CD4-positive, alpha-beta T cell treated with Interleukin-2 at 100 ng/mL for 4 hours (primary cell): ENCODE data around the gene FAM13A.
"Not testable (repeated sequence)": the region's sequence is repeated elsewhere in the genome, so short reads cannot be mapped to it uniquely, and the experiment has no call there.

ENCODE experiments used
- DNase-seq: peaks from one replicate; pipeline ENCODE4 v3.0.0-alpha.2; 2020; ENCODE audit warnings: low spot score

FAM13A gene

DNA sequence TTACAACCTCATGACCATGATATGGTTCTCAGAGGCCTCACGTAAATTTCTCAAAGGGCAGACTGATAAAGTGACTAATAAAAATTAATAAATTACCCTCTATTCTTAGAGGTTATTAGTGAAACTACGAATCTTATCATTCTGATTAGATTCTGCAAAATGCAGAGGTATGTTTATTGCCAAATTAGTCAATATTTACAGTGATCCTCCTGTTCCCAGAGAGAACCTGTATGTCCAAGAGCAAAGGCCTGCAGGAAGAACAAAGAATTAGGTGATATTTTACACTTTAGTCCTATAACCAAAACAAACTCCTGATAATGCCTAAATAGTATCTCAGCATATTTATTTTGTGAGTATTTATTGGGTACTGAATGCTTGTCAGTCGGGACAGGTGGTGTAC, 58.1 kb downstream of the FAM13A start:
- DNase-seq: no peak

DNA sequence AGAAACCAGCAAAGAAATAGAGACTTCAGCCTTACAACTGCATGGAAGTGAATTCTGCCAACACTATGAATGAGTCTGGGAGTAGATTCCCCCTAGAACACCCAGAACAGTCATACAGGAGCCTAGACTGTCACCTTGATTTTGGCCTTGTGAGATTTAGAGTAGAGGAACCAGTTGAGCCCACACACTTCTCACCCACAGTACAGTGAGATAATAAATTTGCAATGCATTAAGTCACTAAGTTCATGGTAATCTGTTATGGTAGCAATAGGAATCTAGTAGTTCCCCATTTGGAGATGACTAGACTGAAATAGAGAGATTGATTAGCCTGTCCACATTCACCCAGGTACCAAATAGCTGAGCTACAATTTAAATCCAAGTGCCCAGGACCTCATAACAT, 59.0 kb downstream of the FAM13A start:
- DNase-seq: no peak

DNA sequence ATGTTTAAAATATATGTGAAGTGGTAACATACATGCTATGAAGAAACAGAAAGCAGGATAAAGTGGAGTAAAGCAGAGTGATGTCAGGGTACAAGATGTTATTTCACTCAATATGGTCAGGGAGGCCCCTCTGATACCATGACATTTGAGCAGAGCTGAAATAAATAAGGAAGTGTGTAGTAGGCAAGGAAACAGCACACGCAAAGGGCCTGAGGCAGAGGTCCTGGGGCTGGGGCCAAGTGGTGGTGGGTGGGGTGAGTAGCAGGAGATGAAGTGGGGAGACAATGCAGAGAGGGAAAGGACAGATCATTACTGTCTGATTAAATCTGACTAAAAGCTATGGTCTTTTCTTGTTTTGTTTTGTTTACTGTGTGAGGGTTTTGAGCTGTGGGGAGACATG, 61.1 kb downstream of the FAM13A start:
- no peak for DNase-seq

DNA sequence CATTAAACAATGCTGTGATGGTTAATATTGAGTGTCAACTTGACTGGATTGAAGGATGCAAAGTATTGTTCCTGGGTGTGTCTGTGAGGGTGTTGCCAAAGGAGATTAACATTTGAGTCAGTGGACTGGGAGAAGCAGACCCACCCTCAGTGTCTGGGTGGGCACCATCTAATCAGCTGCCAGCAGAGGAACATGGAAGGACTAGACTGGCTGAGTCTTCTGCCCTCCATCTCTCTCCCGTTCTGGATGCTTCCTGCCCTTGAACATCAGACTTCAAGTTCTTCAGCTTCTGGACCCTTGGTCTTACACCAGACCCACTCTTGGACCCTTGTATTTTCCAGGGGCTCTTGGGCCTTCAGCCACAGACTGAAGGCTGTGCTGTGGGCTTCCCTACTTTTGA, 61.7 kb downstream of the FAM13A start:
- not testable (repeated sequence) for DNase-seq

DNA sequence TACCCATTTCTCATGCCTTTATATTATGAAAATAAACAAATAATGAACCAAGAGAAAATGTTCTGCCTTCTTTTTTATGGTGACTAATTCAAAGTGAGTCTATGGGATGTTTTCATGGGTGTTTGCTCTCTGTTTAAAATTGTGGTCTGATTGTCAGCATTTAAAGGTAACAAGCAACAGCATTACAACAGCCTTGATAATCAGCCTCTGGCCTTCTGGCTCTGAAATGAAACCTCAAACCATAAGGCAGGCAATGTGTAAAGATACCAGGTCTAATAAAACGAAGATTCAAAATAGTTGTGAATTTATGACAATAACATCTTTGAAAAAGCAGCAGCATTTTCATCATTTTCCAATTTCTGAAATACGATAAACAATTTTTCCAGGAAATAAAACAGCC, 63.7 kb downstream of the FAM13A start:
- DNase-seq: no peak

DNA sequence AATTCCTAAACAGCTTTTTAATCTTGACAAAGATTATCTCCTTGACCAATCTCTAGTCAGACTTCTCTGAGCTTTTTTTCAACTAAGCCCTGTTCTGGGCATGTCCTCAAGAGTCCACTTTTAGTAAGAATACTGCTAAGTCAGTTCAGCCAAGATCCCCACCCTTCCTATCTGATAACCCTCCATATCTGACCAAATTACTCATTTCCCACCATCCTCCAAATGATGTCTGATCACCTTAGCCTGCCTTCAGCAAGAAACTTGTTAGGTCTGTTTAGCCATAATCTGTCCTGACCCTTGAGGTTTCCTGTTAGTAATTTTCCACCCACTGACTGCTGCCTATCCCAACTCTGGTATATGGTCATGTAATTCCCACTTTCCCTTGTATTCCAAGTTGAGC, 65.2 kb downstream of the FAM13A start:
- no peak for DNase-seq

DNA sequence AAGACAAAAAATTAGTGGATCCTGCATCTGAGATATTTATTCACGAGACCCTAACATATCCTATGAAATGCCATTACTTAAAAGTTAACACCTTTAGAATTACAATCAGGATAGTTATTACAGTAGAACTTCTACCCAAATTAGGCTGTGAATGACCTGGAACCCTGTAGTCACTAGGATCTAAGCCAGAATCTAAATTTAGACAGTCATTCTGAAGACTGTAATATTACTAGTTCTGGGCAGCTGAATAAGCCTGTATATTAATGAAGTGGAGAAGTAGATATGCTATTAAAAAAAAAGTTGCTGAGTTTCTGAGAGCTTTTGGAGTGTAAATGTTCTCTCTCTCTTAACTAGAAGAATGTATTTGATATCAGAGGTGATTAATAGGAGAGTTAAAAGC, 67.0 kb downstream of the FAM13A start:
- DNase-seq: no peak

DNA sequence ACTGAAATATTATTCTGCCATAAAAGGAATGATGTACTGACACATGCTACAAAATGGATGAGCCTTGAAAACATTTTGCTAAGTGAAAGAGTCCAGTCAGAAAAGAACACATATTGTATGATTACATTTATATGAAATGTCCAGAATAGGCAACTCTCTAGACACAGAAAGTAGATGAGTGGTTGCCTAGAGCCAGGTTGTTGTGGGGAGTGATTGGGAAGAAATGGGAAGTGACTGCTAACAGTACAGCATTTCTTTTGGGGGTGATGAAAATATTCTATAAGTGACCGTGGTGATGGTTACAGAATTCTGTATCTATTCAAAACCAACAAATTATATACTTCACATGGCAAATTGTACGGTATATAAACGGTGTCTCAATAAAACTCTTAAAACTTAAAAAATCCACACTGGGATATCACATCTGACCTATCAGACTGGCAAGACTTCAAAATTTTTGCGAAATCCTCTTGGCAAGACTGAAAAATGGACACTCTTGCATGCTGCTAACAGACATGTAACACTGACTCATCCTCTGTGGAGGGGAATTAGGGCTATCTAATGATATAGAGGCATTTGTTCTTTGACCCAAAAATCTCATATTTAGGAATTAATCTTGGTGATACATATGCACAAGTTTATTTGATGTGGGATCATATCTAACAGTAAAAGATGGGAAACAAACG, 71.8 kb downstream of the FAM13A start:
- no peak for DNase-seq

DNA sequence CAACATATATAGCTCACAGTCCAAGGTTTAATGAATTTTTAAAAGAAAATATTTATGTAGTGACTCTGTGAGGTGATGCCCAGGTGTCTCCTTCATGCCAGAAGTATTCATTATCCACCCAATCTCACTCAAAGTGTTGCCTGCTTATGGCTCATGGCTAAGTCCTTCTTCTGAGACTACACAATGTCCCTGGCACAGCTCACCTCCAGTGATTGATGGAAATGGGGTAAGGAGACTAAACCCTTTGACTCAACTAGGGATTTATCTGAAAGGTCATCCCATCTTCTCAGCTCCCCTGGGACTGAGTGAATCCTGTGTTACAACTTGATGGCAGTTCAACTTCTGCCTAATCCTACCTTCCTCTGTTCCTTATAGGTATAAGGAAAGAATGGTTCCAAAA, 74.2 kb downstream of the FAM13A start:
- DNase-seq: no peak

DNA sequence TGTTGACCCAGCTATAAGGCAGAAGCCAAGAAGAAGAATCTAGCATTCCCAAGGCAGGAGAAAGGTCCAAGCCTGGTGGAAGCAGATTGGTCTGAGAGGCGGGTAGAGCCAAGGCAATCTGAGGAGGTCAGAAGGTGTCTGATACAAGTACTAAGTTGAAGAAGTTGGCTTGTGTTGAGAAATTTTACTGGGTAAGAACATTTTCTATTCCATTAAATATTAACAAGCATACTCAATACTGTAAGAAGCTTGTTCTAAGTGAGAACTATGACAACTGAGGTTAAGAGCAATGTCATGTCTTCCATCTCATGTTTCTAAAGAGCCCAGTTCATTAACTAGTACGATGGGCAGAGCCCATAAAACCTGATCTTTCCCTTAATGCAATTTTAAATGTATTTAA, 75.0 kb downstream of the FAM13A start:
- DNase-seq: no peak

DNA sequence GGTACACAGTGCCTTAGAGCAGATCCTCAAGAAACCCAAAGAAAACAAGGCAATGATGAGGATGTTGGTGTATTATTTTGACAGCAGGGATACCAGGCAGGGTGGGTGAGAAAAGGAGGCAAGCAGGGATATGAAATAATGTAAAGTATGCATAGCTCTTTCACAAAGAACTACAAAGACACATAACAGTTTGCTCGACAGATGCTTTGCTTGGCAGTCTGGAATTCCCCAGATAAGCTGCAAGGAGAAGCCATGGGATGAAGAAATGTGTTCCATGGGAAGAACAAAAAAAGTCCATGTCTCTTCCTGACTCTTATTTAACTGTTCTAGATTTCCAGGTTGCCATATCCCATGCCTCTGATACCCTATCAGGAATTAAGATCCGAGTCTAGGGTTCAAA, 75.4 kb downstream of the FAM13A start:
- DNase-seq: no peak

DNA sequence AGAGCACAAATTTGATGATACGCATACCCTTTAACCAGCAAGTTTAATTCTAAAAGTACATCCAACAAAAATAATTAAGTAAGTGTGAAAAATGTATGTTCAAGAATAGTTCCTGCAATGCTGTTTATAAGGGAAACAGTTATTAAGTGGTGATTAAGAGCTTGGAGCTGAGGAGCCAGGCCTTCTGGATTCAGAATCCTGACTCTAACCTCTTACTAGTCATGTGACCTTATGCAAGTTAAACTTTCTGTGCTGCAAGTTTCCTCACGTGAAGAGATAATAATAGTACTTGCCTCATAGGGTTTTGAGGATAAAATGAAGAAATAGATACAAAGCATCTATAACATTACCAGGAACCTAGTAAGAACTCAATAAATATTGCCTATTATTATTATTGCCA, 77.7 kb downstream of the FAM13A start:
- no peak for DNase-seq

DNA sequence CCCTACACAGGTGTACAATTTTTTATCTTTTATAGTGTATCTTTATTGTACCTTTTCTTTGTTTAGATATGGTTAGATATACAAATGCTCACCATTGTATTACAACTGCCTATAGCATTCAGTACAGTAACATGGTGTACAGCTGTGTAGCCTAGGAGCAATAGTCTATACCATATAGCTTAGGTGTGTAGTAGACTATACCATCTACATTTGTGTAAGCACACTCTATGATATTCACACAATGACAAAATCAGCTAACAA, 80.3 kb downstream of the FAM13A start:
- DNase-seq: no peak

DNA sequence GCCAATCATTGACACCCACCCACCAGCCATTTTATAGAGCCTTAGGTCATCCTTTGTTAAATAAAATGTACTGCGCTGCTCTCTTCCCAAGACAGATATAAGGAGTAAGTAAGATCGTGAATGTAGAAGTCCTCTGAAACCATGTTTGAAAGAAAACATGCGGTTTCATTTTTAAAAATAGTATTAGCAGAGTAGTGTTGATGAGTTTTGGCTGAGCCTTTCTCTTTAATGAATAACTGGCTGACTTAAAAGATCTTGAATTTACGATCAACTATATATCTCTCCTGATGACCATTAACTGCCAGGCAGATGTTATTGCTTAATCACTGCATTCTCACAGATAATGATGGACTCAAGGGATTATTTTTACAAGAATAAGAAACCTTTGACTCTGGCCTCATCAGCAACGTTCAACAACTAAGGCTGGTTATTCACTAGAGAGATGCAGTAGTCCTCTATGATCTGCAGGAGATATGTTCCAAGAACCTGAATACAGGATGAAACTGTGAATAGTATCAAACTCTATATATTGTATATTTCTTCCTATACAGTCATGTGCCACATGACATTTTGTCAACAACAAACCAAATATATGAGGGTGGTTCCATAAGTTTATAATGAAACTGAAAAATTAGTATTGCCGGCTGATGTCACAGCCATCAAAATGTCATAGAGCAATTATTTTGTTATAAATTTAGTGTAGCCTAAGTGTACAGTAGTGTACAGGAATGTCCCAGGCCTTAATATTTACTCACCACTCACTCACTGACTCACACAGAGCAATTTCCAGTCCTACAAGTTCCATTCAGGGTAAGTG, 80.8 kb downstream of the FAM13A start:
- DNase-seq: no peak

DNA sequence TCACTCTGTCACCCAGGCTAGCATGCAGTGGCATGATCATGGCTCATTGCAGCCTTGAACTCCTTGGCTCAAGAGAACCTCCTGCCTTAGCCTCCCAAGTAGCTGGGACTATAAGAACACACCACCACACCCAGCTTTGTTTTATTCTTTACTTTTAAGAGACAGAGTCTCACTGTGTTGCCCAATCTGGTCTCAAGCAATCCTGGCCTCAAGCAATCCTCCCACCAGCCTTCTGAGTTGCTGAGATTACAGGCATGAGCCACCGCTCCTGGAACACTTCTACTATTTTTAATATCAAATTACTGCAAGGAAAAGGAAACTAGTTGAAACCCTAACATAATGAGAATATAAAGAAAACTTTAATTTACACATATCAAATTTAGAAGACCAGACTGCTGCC, 85.4 kb downstream of the FAM13A start:
- no peak for DNase-seq

DNA sequence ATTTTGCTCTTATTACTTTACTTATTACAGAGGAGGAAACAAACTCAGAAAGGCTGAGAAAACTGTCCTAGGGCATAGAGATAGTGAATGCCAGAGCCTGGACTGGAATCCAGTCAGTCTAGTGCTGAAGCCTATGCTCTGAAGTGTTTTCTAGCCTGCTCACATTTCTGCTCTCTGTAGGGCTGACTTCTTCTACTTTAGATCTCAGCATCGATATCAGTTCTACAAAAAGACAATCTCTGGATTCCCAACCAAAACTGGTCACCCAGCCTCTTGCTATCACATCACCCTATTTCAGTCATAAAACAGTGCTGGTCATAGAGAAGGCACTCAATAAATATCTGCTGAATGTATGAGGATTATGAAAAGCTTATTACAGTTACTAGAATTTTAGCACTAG, 87.2 kb downstream of the FAM13A start:
- no peak for DNase-seq

DNA sequence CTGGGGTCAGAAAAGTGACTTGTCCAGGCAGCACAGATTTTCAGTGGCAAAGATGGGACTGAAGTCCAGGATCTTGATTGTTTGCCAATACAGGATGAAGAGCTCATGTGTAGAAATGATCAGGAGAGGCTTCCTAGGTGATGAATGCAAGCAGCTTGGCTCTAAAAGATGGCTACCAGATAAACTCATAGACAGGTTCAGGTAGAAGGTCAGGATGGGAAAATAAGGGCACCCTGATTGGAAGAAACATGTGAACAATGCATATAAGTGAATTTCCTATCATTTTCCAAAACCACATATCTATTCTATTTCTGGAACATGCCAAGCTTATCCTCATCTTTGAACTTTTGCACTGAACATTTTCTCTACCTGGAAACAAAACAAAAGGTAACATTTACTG, 87.7 kb downstream of the FAM13A start:
- DNase-seq: no peak

DNA sequence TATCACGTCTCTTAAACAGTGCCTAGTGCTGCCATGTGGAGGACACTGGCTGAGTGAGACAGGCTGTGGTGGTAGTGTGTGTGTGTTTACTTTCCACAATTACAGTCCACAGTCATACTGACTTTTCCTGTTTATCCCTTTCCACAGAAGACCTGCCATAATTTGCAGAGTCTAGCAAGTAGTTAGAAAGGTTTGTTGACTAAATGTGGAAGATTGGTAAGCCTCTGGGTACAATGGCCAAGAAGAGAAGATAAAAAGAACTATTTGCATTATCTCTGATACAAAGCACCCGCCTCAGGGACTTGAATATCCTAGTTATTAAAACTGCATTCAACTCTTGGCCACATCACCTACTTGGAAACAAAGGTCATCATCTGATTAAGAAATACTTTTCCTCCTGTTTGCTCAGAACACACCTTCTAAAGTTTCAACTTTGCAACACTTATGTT, 89.1 kb downstream of the FAM13A start:
- DNase-seq: no peak

DNA sequence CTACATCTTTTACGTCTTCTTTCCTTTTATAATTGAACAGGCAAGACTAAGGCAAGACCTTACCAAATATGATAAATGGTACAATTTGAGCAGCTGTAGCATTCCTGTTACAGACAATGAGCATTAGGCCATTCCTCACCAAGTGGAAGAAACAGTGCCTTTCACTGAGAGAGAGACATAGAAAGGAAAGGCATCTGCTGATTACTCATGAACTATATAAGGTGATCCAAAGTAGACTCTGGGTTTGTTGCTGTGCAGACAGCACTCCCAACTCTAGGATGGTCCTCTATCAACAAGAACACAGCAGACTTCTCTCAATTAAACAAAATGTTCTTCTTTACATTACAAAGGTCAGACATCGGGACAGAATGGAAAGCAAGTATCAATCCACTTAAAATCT, 91.9 kb downstream of the FAM13A start:
- no peak for DNase-seq

DNA sequence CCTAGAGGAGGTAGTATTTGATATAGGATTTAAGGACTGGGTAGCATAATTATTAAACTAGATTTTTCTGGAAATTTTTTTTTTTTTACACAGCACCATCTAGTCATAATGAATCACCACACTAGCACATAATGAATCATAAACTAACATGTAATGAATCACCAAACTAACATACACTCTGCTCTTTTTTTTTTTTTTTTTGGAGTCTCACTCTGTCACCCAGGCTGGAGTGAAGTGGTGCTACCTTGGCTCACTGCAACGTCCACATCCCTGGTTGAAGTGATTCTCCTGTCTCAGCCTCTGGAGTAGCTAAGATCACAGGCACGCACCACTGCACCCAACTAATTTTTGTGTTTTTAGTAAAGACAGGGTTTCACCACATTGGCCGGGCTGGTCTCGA, 92.5 kb downstream of the FAM13A start:
- no peak for DNase-seq

DNA sequence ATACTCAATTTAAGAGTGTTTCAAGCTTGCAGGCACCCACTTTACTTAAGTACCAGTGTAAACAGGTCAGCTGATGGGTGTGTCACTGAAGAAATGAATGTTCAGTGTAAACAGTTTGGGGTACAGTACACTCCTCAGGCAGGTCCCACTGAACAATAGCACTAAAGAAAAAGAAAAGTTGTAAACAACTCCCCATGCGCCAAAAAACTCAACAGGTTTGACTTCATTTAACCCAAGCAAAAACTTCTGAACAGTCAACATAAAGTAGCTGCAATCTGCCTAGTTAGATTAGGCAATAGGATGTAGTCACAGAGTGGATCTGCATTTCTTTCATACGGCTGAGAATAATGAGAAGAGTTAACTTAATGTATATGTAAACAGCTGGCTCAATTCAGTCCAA, 93.2 kb downstream of the FAM13A start:
- no peak for DNase-seq

DNA sequence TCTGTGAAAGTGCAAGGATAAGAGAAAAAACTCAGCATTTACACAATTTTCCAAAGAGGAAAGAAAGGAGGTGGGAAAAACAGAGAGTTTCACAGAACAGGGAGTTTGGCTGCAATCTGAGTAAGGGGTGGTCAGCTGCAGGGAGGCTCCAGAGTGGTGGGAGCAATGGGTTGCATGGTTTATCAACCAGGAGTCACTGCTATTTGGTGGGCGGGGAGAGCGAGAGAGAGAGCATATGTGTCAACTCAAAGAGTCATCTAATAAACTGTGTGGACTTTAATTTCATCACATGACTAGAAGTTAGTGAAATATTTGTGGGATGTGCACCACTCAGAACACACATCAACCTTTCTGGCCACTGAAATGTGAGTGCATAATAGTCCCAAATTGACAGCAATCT, 94.6 kb downstream of the FAM13A start:
- DNase-seq: no peak

DNA sequence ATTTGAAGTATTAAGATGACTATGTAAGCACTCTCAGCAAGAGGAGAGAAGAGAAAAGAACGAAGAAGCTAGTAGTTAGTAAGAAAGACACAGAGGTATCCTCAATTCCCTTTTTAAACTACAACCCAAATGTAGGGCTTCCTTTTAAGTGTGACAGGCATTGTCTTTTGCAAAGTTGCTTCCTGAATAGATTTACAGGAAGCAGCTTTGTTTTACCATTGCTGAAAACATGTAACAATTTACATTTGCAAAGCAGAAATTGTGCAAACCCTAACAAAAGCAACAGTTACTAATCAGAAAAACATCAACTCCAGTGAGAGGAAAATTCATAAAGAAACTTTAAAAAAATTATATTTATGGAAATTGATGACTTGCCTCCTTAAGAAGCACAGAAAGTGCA, 96.4 kb downstream of the FAM13A start:
- no peak for DNase-seq

DNA sequence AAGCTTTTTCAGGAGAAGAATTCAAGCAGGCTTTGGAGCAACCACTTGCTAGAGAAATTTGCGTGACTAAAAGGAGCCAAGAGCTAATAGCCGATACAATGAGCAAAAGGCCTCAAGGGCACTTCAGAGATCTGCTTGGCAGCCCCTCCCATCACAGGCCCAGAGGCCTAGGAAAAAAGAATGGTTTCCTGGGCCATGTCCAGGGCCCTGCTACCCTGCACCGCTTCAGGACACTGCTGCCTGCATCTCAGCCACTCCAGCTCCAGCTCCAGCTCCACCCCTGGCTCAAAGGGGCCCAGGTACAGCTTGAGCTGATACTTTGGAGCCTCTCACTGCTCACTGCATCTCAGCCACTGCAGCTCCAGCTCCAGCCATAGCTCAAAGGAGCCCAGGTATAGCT, 98.9 kb downstream of the FAM13A start:
- DNase-seq: no peak
